Stimulated activated CD8-positive, alpha-beta memory T cell treated with anti-CD3 and anti-CD28 coated beads, Interleukin-15, amount 100 ng/mL, for 1 hour (primary cell): ENCODE results near the gene NRAP.

Source experiments
- DNase-seq: peaks from one replicate; pipeline ENCODE4 v3.0.0-alpha.2; 2020; ENCODE audit warnings: low read depth

NRAP gene

GRCh38 chr10:113663908-113664307 is at the start of gene NRAP:
NRAP (minus strand) TSS chr10:113664041; CDS start chr10:113663882, 159 bp downstream.
- DNase-seq: no peak

GRCh38 chr10:113713640-113713982 is 49.8 kb upstream of the NRAP start:
- DNase-seq: no peak

GRCh38 chr10:113712755-113713639 is 49.2 kb upstream of the NRAP start:
- DNase-seq: no peak

GRCh38 chr10:113712024-113712423 is 48.2 kb upstream of the NRAP start:
- no peak for DNase-seq

GRCh38 chr10:113711142-113711541 is 47.3 kb upstream of the NRAP start:
- no peak for DNase-seq

GRCh38 chr10:113709221-113709838 is 45.5 kb upstream of the NRAP start:
- no peak for DNase-seq

GRCh38 chr10:113708640-113709039 is 44.8 kb upstream of the NRAP start:
- DNase-seq: no peak

GRCh38 chr10:113706623-113707022 is 42.8 kb upstream of the NRAP start:
- DNase-seq: no peak

- no peak for DNase-seq
Observed at GRCh38 chr10:113705344-113705652, 41.5 kb upstream of the NRAP start.

- DNase-seq: no peak
Observed at GRCh38 chr10:113704637-113705343, 40.9 kb upstream of the NRAP start.

GRCh38 chr10:113697595-113697994 is 33.8 kb upstream of the NRAP start:
- DNase-seq: no peak

GRCh38 chr10:113695691-113696090 is 31.9 kb upstream of the NRAP start:
- DNase-seq: no peak

- DNase-seq: no peak
Observed at GRCh38 chr10:113693348-113693747, 29.5 kb upstream of the NRAP start.

- DNase-seq: no peak
Observed at GRCh38 chr10:113692271-113692670, 28.4 kb upstream of the NRAP start.

GRCh38 chr10:113691381-113691780 is 27.5 kb upstream of the NRAP start:
- no peak for DNase-seq

- no peak for DNase-seq
Observed at GRCh38 chr10:113690749-113691148, 26.9 kb upstream of the NRAP start.

GRCh38 chr10:113689574-113689973 is 25.7 kb upstream of the NRAP start:
- DNase-seq: no peak

- no peak for DNase-seq
Observed at GRCh38 chr10:113689057-113689456, 25.2 kb upstream of the NRAP start.

- no peak for DNase-seq
Observed at GRCh38 chr10:113687037-113687436, 23.2 kb upstream of the NRAP start.

- DNase-seq: no peak
Observed at GRCh38 chr10:113686028-113686427, 22.2 kb upstream of the NRAP start.

- DNase-seq: no peak
Observed at GRCh38 chr10:113683300-113683699, 19.5 kb upstream of the NRAP start.

GRCh38 chr10:113681533-113682470 is 18.0 kb upstream of the NRAP start:
- no peak for DNase-seq
